Endometrial microvascular endothelial cells (primary cell): ENCODE data around the gene ZNF346. TPM values are rescaled to one million over a fixed set of nuclear protein-coding genes. Genes with fewer than 3 reads are reported as not detected.
"Not testable (repeated sequence)": the region's sequence is repeated elsewhere in the genome, so short reads cannot be mapped to it uniquely, and the experiment has no call there.

ENCODE experiments used
- in situ Hi-C: cut with HindIII; loops from 2 replicates; pipeline ENCODE4 v1.10.0; 2017; ENCODE audit warnings: low sequenced_read_pairs, low pct_unique_long_range_greater_than_20kb; ENCODE audit errors: inconsistent ontology term
- total RNA-seq: library from RNA; depleted of rRNA; stranded (reverse); fragments of >200 nt; gene quantifications from one replicate; pipeline ENCODE4 v1.2.3, GENCODE V29; 2015; ENCODE audit errors: inconsistent ontology term

ZNF346 gene, protein sequence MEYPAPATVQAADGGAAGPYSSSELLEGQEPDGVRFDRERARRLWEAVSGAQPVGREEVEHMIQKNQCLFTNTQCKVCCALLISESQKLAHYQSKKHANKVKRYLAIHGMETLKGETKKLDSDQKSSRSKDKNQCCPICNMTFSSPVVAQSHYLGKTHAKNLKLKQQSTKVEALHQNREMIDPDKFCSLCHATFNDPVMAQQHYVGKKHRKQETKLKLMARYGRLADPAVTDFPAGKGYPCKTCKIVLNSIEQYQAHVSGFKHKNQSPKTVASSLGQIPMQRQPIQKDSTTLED
- 13.5 TPM for total RNA-seq

DNA sequence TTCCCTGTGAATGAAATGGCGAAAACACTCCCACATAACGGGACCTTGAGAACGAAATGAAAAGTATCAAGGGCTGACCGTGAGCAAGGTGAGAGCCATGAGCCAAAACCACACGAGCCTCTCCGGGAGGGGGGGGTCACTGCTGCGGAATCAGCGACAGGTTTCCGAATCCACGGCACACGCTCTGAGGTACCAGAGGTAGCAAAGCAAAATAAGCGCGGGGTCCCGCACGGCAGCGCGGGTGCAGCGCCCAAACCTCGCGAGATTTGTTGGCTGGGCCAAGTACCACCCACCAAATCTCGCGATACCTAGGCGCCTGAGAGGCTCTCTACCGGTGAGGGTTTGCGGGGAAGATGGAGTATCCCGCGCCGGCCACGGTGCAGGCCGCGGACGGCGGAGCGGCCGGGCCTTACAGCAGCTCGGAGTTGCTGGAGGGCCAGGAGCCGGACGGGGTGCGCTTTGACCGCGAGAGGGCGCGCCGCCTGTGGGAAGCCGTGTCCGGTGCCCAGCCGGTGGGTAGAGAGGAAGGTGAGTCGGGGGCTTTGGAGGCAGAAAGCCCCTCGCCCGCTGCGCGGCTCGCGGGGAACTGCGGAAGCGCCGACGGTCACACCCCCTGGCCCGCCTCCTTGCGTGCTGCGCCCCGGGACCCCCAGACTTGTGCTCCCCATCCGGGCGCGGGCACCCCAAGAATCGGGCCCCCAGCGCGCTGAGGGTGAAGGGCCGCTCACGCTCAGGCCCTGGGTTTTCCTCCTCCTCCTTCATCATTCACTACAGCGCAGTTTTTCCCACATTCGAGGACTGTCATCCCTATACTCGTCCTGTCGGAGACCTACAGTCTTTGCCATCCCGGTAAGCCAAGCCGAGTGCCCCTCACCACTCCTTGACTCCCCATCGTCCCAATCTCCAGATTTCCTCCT, at the start of gene ZNF346:
Gene ZNF346, plus strand, starts transcription at position 311 of the 917 bp plus-strand sequence. Its CDS starts 43 bp downstream, at position 354.
- in situ Hi-C loops: no loop called here

DNA sequence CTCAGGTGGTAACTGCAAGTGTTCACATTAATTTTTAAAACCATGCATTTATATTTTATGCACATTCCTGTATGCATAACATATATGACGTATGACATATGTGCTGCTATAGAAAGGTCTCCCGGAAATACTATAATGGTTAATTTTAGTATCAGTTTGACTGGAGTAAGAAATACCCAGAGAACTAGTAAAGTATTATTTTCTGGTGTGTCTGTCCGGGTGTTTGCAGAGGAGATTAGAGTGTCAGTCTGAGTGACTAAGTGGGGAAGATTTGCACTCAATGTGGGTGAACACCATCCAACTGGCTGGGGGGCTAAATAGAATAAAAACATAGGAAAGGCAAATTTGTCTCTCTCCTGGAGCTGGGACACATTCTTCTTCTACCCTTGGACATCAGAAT, 42.8 kb upstream of the ZNF346 start:
- in situ Hi-C loops: no loop called here

DNA sequence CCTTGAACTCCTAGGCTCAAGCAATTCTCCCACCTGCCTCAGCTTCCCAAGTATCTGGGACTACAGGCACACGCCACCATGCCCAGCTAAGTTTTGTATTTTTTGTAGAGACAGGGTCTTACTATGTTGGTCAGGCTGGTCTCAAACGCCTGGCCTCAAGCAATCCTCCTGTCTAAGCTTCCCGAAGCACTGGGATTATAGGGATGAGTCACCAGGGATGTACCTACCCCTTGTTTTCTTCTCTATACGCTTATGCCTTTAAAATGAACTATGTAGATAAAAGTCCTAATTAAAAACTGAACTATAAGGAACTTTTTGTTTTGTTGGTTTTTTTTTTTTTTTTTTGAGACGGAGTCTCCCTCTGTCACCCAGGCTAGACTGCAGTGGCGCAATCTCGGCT, 41.7 kb upstream of the ZNF346 start:
- in situ Hi-C loops: no loop called here

DNA sequence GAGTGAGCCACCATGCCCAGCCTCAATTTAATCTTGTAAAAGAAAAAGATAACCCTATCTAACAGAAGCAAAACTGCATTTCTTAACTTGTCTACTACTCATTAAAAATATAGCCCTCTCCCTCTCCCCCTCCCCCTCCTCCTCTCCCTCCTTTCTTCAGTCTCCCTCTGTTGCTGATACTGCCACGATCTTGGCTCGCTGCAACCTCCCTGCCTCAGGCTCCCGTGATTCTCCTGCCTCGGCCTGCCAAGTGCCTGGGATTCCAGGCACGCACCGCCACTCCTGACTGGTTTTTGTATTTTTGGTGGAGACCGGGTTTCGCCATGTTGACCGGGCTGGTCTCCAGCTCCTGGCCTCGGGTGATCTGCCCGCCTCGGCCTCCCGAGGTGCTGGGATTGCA, 39.4 kb upstream of the ZNF346 start:
- in situ Hi-C loops: not testable (repeated sequence)

DNA sequence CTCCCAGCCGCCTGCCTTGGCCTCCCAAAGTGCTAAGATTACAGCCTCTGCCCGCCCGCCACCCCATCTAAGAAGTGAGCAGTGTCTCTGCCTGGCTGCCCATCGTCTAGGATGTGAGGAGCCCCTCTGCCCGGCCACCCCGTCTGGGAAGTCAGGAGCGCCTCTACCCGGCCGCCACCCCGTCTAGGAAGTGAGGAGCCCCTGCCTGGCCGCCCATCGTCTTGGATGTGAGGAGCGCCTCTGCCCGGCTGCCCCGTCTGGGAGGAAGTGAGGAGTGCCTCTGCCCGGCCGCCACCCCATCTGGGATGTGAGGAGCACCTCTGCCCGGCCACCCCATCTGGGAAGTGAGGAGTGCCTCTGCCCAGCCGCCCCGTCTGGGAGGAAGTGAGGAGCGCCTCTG, 38.9 kb upstream of the ZNF346 start:
- in situ Hi-C loops: not testable (repeated sequence)

DNA sequence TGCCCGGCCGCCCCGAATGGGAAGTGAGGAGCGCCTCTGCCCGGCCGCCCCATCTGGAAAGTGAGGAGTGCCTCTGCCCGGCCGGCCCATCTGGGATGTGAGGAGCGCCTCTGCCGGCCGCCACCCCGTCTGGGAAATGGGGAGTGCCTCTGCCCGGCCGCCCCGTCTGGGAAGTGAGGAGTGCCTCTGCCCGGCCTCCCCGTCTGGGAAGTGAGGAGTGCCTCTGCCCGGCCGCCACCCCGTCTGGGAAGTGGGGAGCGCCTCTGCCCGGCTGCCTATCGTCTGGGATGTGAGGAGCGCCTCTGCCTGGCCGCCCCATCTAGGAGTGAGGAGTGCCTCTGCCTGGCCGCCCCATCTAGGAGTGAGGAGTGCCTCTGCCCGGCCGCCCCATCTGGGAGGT, 38.3 kb upstream of the ZNF346 start:
- in situ Hi-C loops: not testable (repeated sequence)

DNA sequence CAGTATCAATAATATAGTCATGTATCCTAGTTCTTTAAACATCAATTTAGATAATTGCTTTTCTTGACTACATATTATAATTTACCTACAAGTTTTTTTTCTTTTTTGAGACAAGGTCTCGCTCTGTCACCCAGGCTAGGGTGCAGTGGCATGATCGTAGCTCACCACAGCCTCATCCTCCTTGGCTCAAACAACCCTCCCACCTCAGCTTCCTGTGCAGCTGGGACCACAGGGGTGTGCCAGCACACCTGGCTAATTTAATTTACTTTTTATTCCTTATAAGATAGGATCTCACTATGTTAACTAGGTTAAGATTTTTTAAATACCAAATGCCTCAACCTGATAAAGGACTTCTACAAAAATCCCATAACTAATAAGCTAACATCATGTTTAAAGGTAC, 37.0 kb upstream of the ZNF346 start:
- in situ Hi-C loops: no loop called here

DNA sequence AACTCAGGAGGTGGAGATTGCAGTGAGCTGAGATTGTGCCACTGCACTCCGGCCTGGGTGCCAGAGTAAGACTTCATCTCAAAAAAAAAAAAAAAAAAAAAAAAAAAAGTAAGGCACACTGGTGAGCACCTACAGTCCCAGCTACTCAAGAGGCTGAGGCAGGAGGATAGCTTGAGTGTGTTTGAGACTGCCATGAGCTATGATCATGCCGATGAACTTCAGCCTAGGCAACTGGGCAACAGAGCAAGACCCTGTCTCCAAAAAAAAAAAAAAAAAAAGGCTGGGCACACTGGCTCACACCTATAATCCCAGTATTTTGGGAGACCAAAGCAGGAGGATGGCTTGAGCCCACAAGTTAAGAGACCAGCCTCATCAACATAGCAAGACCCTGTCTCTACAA, 36.2 kb upstream of the ZNF346 start:
- in situ Hi-C loops: no loop called here

DNA sequence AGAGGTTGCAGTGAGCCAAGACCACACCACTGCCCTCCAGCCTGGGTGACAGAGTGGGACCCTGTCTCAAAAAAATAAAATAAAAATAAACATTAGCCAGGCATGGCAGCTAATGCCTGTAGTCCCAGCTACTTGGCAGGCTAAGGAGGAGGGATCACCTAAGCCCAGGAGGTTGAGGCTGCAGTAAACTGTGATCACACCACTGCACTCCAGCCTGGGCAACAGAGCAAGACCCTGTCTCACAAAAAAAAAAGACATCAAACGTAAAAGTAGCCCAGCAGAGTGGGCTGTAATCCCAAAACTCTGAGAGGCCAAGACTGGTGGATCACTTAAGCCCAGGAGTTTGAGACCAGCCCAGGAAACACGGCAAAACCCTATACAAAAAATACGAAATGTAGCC, 34.9 kb upstream of the ZNF346 start:
- in situ Hi-C loops: no loop called here

DNA sequence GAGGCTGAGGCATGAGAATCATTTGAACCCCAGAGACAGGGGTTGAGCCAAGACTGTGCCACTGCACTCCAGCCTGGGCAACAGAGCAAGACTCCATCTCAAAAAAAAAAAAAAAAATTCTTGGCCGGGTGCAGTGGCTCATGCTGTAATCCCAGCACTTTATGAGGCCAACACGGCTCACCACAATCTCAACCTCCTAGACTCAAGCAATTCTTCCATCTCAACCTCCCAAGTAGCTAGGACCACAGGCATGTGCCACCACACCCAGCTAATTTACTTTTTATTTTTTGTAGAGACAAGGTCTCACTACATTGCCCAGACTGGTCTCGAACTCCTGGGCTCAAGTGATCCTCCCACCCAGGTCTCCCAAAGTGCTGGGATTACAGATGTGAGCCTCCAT, 29.4 kb upstream of the ZNF346 start:
- in situ Hi-C loops: not testable (repeated sequence)

DNA sequence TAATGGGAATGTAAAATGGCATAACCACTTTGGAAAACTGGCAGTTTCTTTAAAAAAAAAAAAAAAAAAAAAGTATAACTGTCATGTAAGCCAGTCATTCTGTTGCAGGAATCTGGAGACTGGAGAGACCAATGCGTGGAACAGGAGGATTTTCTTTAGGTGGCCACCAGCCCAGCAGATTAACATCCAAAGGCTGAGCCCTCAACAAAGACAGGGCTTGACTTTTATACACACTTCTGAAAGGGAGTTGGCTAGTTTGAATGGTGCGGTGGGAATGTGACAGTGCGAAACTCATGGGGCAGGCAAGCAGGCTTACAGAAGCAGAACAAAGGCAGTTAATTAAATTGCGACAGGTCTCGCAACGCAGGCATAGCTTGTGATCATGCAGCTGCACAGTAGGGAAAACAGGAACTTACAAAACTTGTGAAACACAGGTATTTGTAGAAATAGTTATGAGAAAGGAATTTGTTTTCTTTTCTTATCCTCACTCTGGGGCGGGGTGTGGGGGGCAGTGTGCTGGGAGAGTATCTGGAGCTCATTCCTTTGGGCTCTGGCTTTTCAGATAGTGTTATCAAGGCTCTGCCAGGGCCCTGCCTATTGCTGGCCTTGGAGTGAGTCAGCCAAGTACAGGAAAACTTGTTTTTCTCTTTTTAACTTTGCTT, 27.9 kb upstream of the ZNF346 start:
- in situ Hi-C loops: no loop called here

DNA sequence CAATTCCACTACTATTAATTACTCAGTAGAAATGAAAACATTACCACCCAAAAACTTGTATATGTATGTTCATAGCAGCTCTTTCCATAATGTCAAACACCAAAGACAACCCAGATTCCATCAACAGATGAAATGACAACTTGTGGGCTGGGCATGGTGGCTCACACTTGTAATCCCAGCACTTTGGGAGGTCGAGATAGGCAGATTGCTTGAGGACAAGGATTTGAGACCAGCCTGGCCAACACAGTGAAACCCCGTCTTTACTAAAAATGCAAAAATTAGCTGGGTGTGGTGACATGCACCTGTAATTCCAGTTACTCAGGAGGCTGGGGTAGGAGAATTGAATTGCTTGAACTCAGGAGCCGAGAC, 27.4 kb upstream of the ZNF346 start:
- in situ Hi-C loops: no loop called here

DNA sequence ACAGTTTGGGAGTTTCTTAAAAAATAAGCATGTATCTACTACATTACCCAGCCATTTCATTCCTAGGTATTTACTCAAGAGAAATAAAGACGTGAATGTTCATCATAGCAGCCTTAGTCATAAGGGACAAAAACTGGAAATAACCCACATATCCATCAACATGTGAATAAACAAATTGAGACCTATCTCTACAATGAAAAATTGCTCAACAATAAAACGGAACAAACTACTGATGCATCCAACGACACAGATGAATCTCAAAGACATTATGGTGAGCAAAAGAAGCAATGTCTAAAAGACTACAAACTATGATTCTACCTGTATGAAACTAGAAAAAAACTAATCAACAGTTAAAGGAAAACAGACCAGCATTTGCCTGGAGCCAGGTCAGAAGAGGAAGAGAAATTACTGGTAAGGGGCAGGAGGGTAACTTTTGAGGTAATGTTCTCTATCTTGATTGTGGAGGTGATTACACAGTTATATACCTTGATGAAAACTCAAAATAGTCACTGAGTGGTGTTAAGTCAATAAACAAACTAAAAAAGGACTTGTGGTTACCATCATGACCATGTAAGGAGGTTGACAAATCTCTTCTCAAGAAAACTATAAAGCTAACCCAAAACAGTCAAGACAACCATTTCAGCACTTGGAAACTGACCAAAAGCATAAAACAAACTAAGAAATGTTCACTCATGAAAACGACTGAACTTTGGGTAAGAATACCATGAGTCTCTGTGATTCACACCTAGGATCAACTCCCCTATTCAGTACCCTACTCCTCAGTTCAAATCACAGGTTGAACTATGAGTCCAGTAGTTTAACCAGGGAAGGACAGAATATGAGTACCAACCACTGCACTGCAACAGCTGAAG, 26.4 kb upstream of the ZNF346 start:
- in situ Hi-C loops: no loop called here

DNA sequence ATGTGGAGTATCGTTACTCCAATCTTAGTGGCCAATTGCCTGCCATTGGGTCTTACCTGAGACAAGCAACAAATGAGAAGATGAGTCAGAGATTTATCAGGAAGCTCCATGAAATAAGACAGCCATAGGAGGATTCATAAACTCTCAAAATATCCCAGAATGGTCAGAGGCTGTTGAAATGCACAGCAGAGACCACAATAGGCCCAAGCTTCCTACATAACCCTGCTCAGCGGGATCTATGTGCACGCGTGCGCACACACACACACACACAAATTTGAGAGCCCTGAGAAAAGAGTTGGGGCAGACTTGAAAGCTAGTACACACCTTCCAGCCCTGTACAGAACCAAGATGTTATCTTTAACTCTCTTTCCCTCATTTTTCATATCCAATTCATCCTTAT, 25.7 kb upstream of the ZNF346 start:
- in situ Hi-C loops: no loop called here

DNA sequence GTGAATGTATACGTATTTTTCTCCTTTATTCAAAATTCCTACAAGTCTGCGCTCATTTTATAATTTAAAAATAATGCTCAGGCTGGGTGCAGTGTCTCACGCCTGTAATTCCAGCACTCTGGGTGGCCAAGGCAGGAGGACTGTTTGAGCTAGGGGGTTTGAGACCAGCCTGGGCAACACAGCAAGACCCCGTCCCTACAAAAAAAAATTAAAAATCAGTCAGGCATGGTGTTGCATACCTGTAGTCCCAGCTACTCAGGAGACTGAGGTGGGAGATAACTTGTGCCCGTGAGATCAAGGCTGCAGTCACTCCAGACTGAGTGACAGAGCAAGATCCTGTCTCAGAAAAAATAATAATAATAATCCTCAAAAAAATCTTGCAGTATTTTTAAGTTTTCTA, 23.7 kb upstream of the ZNF346 start:
- in situ Hi-C loops: no loop called here

DNA sequence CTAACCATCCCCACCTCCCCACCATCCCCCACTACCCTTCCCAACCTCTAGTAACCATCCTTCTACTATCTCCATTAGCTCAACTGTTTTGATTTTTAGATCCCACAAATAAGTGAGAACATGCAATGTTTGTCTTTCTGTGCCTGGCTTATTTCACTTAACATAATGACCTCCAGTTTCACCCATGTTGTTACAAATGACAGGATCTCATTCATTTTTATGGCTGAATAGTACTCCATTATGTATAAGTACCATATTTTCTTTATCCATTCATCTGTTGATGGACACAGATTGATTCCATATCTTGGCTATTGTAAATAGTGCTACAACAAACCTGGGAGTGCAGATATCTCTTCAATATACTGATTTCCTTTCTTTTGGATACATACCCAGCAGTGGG, 23.0 kb upstream of the ZNF346 start:
- in situ Hi-C loops: not testable (repeated sequence)

DNA sequence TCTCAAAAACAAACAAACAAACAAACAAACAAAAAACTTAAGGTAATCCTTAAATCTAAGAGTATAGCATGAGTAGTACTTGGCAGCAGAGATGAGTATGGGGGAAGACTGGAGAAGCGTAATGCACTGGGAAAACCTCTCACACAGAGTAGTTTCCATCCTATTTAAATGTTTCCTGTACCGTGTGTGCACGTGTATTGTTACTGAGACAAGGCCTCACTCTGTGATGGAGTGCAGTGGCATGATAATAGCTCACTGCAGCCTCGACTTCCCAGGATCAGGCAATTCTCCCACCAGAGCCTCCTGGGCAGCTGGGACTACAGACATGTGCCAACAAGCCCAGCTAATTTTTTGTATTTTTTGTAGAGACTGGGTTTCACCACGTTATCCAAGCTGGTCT, 18.8 kb upstream of the ZNF346 start:
- in situ Hi-C loops: no loop called here

DNA sequence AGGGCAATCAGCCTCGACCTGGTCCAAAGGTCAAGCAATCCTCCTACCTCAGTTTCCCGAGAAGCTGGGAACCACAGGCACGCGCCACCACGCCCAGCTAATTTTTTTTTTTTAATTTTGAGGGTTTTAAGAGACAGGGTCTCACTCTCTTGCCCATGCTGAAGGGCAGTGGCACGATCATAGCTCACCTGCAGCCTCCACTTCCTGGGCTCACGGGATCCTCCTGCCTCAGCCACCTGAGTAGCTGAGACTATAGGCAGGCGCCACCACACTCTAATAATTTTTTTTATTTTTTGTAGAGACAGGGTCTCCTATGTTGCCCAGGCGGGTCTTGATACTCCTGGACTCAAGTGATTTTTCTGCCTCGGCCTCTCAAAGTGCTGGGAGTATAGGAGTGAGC, 17.5 kb upstream of the ZNF346 start:
- in situ Hi-C loops: no loop called here
